Occipital lobe (tissue), 2 donors: ENCODE results near the gene GALNT14. TPM values are rescaled to one million over a fixed set of nuclear protein-coding genes. Genes with fewer than 3 reads are reported as not detected.

Experiments used
- DNase-seq: peaks from one replicate; lab custom pipeline; 2025; lab: John Stamatoyannopoulos, UW
- total RNA-seq: library from RNA; depleted of rRNA; stranded (reverse); fragments of >200 nt; gene quantifications from one replicate; pipeline ENCODE4 v1.2.3, GENCODE V29; 2014

The GALNT14 gene
- total RNA-seq, 1 donor from 2014 or later = 4.7 TPM

GRCh38 chr2:30979822-30980245 is 158.4 kb downstream of the GALNT14 start:
- DNase-seq = no peak

GRCh38 chr2:30978854-30979253 is 159.4 kb downstream of the GALNT14 start:
- no peak for DNase-seq

GRCh38 chr2:30978044-30978443 is 160.2 kb downstream of the GALNT14 start:
- DNase-seq = no peak

- no peak for DNase-seq
These were observed 163.1 kb downstream of the GALNT14 start for GRCh38 chr2:30975156-30975555.

- DNase-seq = no peak
These were observed 163.7 kb downstream of the GALNT14 start for GRCh38 chr2:30974554-30974953.

- DNase-seq = no peak
These were observed 164.1 kb downstream of the GALNT14 start for GRCh38 chr2:30974092-30974491.

- DNase-seq = no peak
These were observed 166.8 kb downstream of the GALNT14 start for GRCh38 chr2:30971231-30972025.

GRCh38 chr2:30968660-30969397 is 169.4 kb downstream of the GALNT14 start:
- DNase-seq = no peak

- DNase-seq = no peak
These were observed 171.5 kb downstream of the GALNT14 start for GRCh38 chr2:30966786-30967185.

- no peak for DNase-seq
These were observed 173.2 kb downstream of the GALNT14 start for GRCh38 chr2:30965022-30965531.

- DNase-seq = no peak
These were observed 173.8 kb downstream of the GALNT14 start for GRCh38 chr2:30964334-30965005.

- no peak for DNase-seq
These were observed 175.1 kb downstream of the GALNT14 start for GRCh38 chr2:30963184-30963583.

- DNase-seq = no peak
These were observed 178.0 kb downstream of the GALNT14 start for GRCh38 chr2:30960213-30960612.

- DNase-seq = no peak
These were observed 178.6 kb downstream of the GALNT14 start for GRCh38 chr2:30959653-30960052.

GRCh38 chr2:30958918-30959265 is 179.3 kb downstream of the GALNT14 start:
- no peak for DNase-seq

- no peak for DNase-seq
These were observed 179.9 kb downstream of the GALNT14 start for GRCh38 chr2:30958193-30958917.

- no peak for DNase-seq
These were observed 180.6 kb downstream of the GALNT14 start for GRCh38 chr2:30957591-30957990.

- DNase-seq = no peak
These were observed 181.2 kb downstream of the GALNT14 start for GRCh38 chr2:30956995-30957394.

- no peak for DNase-seq
These were observed 182.6 kb downstream of the GALNT14 start for GRCh38 chr2:30955516-30956132.

- no peak for DNase-seq
These were observed 187.9 kb downstream of the GALNT14 start for GRCh38 chr2:30950339-30950738.

- no peak for DNase-seq
These were observed 188.8 kb downstream of the GALNT14 start for GRCh38 chr2:30949435-30949834.
